HG02885 (cell line): ENCODE data around the gene PAF1.
A peak's percentile ranks its signal among the peaks of the same experiment; 100 is the strongest.

Experiments used
- ATAC-seq: cut with Tn5 transposase; IDR thresholded peaks from one replicate; pipeline ENCODE4 v1.9.1; 2021; ENCODE audit warnings: mild to moderate bottlenecking; ENCODE audit not compliant: unreplicated experiment, poor library complexity

Gene PAF1

GRCh38 chr19:39390751-39391437 is at the start of gene PAF1, which contains the start of gene MED29:
TSS of gene PAF1 (minus strand) at chr19:39391106. CDS start at chr19:39390864, 242 bp downstream.
TSS of gene MED29 (plus strand) at chr19:39391378. CDS start at chr19:39391423, 45 bp downstream.
- peak; percentile 95 for ATAC-seq

DNA sequence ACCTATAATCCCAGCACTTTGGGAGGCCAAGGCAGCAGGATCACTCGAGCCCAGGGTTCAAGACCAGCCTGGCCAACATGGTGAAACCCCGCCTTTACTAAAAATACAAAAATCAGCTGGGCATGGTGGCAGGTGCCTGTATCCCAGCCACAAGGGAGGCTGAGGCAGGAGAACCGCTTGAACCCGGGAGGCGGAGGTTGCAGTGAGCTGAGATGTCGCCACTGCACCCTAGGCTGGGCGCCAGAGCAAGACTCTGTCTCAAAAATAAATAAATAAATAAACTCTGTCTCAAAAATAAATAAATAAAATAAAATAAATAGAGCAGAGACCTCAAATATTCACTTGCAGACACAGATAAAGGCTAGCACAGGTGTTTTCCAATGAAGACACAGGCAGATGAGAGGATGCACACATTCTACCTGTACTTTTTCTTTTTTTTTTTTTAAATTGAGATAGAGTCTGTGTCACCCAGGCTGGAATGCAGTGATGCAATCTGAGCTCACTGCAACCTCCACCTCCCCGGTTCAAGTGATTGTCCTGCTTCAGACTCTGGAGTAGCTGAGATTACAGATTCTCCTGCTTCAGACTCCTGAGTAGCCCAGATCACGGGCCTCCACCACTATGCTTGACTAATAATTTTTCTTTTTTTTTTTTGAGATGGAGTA is 47.5 kb upstream of the PAF1 start:
- no peak for ATAC-seq

- no peak for ATAC-seq
These were observed 45.4 kb upstream of the PAF1 start for GRCh38 chr19:39436350-39436716.

GRCh38 chr19:39435499-39436349 is 44.8 kb upstream of the PAF1 start, which contains the start of gene RPS16:
TSS of gene RPS16 (minus strand) at chr19:39435949. CDS start at chr19:39435895, 54 bp downstream.
- peak; percentile 88 for ATAC-seq

- ATAC-seq: no peak
These were observed 43.5 kb upstream of the PAF1 start for GRCh38 chr19:39434123-39435076.

GRCh38 chr19:39433480-39434079 is 42.7 kb upstream of the PAF1 start:
- ATAC-seq: no peak

DNA sequence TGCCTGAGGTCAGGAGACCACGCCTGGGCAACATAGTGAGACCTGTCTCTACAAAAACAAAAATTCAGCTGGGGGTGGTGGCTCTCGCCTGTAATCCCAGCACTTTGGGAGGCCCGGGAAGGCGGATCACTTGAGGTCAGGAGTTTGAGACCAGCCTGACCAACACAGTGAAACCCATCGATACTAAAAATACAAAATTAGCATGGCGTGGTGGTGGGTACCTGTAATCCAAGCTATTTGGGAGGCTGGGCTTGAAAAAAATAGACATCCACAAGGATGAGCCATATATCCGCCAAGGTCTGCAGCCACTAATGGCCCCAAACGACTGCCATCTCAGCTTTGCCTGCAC is 41.7 kb upstream of the PAF1 start:
- no peak for ATAC-seq

- ATAC-seq: peak; percentile 52
These were observed 40.0 kb upstream of the PAF1 start for GRCh38 chr19:39430675-39431593.

- ATAC-seq: no peak
These were observed 37.6 kb upstream of the PAF1 start for GRCh38 chr19:39428283-39429112.

GRCh38 chr19:39427707-39428106 is 36.8 kb upstream of the PAF1 start:
- ATAC-seq: no peak

- ATAC-seq: no peak
These were observed 35.3 kb upstream of the PAF1 start for GRCh38 chr19:39426170-39426569.

- ATAC-seq: no peak
These were observed 34.8 kb upstream of the PAF1 start for GRCh38 chr19:39425744-39426143.

- no peak for ATAC-seq
These were observed 34.0 kb upstream of the PAF1 start for GRCh38 chr19:39424934-39425333.

- ATAC-seq: no peak
These were observed 32.6 kb upstream of the PAF1 start for GRCh38 chr19:39423258-39424086.

- ATAC-seq: no peak
These were observed 31.1 kb upstream of the PAF1 start for GRCh38 chr19:39422020-39422419.

DNA sequence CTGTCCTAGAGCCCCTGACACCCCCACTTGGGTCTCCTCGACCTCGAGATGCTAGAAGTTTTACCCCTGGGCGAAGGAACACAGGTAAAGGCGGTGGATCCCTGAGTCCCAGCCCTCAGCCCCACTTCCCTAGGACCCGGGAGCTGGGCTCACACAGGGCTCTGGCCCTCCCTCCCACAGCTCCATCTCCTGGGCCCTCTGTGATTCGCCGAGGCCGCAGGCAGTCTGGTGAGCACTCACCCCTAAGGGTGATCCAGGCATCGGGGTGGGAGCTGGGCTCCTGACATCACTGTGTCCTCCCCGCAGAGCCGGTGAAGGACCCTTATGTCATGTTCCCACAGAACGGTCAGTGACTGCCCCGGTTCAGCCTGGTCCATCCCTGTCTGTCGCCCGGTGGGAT is 29.9 kb upstream of the PAF1 start:
- ATAC-seq: no peak

DNA sequence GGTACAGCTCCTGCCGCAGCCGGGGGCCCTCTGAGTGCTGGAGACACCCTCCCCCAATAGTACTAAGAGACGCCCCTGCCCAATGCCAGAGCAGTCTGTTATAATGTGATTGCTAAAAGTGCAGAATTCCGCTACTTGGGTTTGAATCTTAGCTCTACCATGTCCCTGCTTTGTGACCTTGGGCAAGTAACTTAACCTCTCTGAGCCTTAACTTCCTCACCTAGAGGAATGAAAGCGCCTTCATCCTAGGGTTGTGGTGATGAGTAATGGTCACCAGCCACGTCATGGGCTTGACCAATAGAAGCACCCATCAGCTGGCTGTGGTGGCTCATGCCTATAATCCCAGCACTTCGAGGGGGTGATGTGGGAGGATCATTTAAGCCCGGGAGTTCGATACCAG is 28.1 kb upstream of the PAF1 start:
- no peak for ATAC-seq
